Measurements from ENCODE around the gene UMAD1.

DNA sequence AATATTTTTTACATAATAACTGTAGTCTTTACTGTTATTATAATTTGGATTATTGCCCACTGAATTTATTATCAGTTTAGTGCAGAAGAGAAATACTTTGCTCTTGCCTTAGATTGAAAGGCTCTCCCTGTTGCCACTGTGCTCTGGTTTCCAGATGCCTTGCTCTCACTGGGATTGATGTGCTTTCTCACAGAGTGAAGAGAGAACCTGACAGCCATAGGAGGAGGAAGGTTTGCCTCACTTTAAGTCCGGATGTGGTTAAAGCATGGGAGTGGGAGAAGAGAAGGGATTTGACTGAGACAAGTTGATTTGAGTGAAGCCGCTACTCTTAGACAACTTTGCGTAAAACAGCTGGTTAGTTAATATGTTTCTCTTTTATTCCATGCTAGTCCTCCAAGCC, 146.0 kb downstream of the UMAD1 start:
- TF ChIP-seq POLR2A (IDR thresholded peaks at IDR 0.05; ENCODE audit: low read depth, low read length) (no peak), TAF1 (IDR thresholded peaks at IDR 0.05; ENCODE audit: borderline replicate concordance, low read depth, low read length) (no peak)
